HG02884 (cell line): Measurements from ENCODE around the gene C9orf72.

Source experiments
- ATAC-seq: cut with Tn5 transposase; IDR thresholded peaks from one replicate; pipeline ENCODE4 v1.9.1; 2021; ENCODE audit warnings: mild to moderate bottlenecking, moderate library complexity; ENCODE audit not compliant: unreplicated experiment

C9orf72 gene

GRCh38 chr9:27539479-27540441 lies 33.5 kb downstream of the C9orf72 start:
- peak; percentile 42 for ATAC-seq

- ATAC-seq, result no peak
These were observed 34.6 kb downstream of the C9orf72 start for GRCh38 chr9:27538647-27539046.

- no peak for ATAC-seq
These were observed 35.5 kb downstream of the C9orf72 start for GRCh38 chr9:27537756-27538155.

- ATAC-seq, result no peak
These were observed 36.2 kb downstream of the C9orf72 start for GRCh38 chr9:27537027-27537435.

- ATAC-seq, result no peak
These were observed 37.1 kb downstream of the C9orf72 start for GRCh38 chr9:27536168-27536567.

- ATAC-seq, result peak; percentile 61
These were observed 37.6 kb downstream of the C9orf72 start for GRCh38 chr9:27535701-27536118.

- no peak for ATAC-seq
These were observed 38.5 kb downstream of the C9orf72 start for GRCh38 chr9:27534658-27535209.

- ATAC-seq, result no peak
These were observed 39.1 kb downstream of the C9orf72 start for GRCh38 chr9:27534131-27534530.

GRCh38 chr9:27533311-27533710 lies 40.0 kb downstream of the C9orf72 start:
- no peak for ATAC-seq

GRCh38 chr9:27532046-27532445 lies 41.2 kb downstream of the C9orf72 start:
- no peak for ATAC-seq

- ATAC-seq, result no peak
These were observed 42.1 kb downstream of the C9orf72 start for GRCh38 chr9:27530915-27531755.

GRCh38 chr9:27529316-27530278 lies 43.7 kb downstream of the C9orf72 start, which contains the start of gene MOB3B:
Gene MOB3B, minus strand, starts transcription at chr9:27529814. Its CDS starts 74,264 bp downstream, at chr9:27455550.
- ATAC-seq, result peak; percentile 71

- ATAC-seq, result peak; percentile 42
These were observed 44.4 kb downstream of the C9orf72 start for GRCh38 chr9:27528886-27529315.

- peak; percentile 45 for ATAC-seq
These were observed 45.0 kb downstream of the C9orf72 start for GRCh38 chr9:27528076-27528885.

- ATAC-seq, result no peak
These were observed 45.6 kb downstream of the C9orf72 start for GRCh38 chr9:27527702-27528075.

- ATAC-seq, result no peak
These were observed 49.0 kb downstream of the C9orf72 start, which contains the start of gene IFNK for GRCh38 chr9:27524236-27524635. Gene IFNK, plus strand, starts transcription at chr9:27524290. Its CDS starts 47 bp downstream, at chr9:27524337.

GRCh38 chr9:27523141-27523540 lies 50.1 kb downstream of the C9orf72 start:
- ATAC-seq, result no peak

- ATAC-seq, result no peak
These were observed 52.3 kb downstream of the C9orf72 start for GRCh38 chr9:27520986-27521385.
